GM21447 (cell line): ENCODE measurements around the gene TLL2.

Experiments
- ATAC-seq: cut with Tn5 transposase; IDR thresholded peaks from one replicate; pipeline ENCODE4 v1.9.1; 2021; ENCODE audit not compliant: unreplicated experiment

The TLL2 gene

GRCh38 chr10:96401036-96401435 lies 112.7 kb downstream of the TLL2 start:
- no peak for ATAC-seq

- ATAC-seq = no peak
Observed at GRCh38 chr10:96400465-96400864, 113.3 kb downstream of the TLL2 start.

GRCh38 chr10:96397902-96398301 lies 115.8 kb downstream of the TLL2 start:
- ATAC-seq = no peak

- ATAC-seq = no peak
Observed at GRCh38 chr10:96395931-96396877, 117.5 kb downstream of the TLL2 start.

- ATAC-seq = no peak
Observed at GRCh38 chr10:96390460-96390864, 123.3 kb downstream of the TLL2 start.

- ATAC-seq = no peak
Observed at GRCh38 chr10:96389785-96390184, 123.9 kb downstream of the TLL2 start.

GRCh38 chr10:96387601-96388000 lies 126.1 kb downstream of the TLL2 start:
- ATAC-seq = no peak

GRCh38 chr10:96387161-96387560 lies 126.6 kb downstream of the TLL2 start:
- no peak for ATAC-seq

GRCh38 chr10:96384506-96384905 lies 129.2 kb downstream of the TLL2 start:
- no peak for ATAC-seq

GRCh38 chr10:96380821-96381220 lies 132.9 kb downstream of the TLL2 start:
- no peak for ATAC-seq

- no peak for ATAC-seq
Observed at GRCh38 chr10:96379758-96380157, 134.0 kb downstream of the TLL2 start.

- ATAC-seq = no peak
Observed at GRCh38 chr10:96378741-96379140, 135.0 kb downstream of the TLL2 start.

GRCh38 chr10:96377816-96378294 lies 135.9 kb downstream of the TLL2 start:
- ATAC-seq = no peak

- no peak for ATAC-seq
Observed at GRCh38 chr10:96376483-96376882, 137.2 kb downstream of the TLL2 start.

- ATAC-seq = peak; percentile 84
Observed at GRCh38 chr10:96374985-96375830, 138.5 kb downstream of the TLL2 start.

GRCh38 chr10:96374639-96374984 lies 139.1 kb downstream of the TLL2 start:
- ATAC-seq = no peak

- no peak for ATAC-seq
Observed at GRCh38 chr10:96374004-96374403, 139.7 kb downstream of the TLL2 start.

- ATAC-seq = no peak
Observed at GRCh38 chr10:96371356-96371755, 142.4 kb downstream of the TLL2 start.

GRCh38 chr10:96370584-96371157 lies 143.1 kb downstream of the TLL2 start:
- no peak for ATAC-seq

GRCh38 chr10:96369890-96370583 lies 143.7 kb downstream of the TLL2 start:
- ATAC-seq = no peak

GRCh38 chr10:96368971-96369370 lies 144.8 kb downstream of the TLL2 start:
- no peak for ATAC-seq
